Measurements from ENCODE around the gene DALRD3. TPM values are rescaled to one million over a fixed set of nuclear protein-coding genes. Genes with fewer than 3 reads are reported as not detected.

Gene DALRD3
- total RNA-seq, 2 donors from 2014 or later, result 67.6 to 72.6 TPM

- intact Hi-C loops (cut with DNase I), result no loop called here
- Histone ChIP-seq H3K27me3 (no peaks in the 10 kb centered on the region), H3K9me3 (no peaks in the 10 kb centered on the region), H3K4me1 (peaks cover 32% of the 10 kb centered on the region), H3K36me3 (replicated peaks in 1 of 2; ENCODE audit: insufficient read depth in 1 of 2, low read depth in 2 of 2) (no peaks in the 10 kb centered on the region), H3K27ac (peak within 1 kb of the TSS; percentile 74 to 95 (median 92)), H3K4me3 (peak within 1 kb of the TSS; percentile 62 to 65)
- 0% methylated on average over 25 to 56 of the region's 65 CpGs for WGBS, 2 donors
- TF ChIP-seq CTCF (IDR thresholded peaks at IDR 0.05), result peak in 6 of 7 experiments; percentile 16 to 66 (median 50)
- TF ChIP-seq POLR2A (IDR thresholded peaks at IDR 0.05), result peak; percentile 62 to 86 (median 85)
- ATAC-seq (peak; percentile 95), DNase-seq (peak; percentile 98 to 99 (median 99))
These were observed 11.2 kb downstream of the DALRD3 start, which contains the start of gene WDR6 for GRCh38 chr3:49007068-49007770. TSS of gene WDR6 (plus strand) at chr3:49007391. CDS start at chr3:49007432, 41 bp downstream.

- no peaks in the 10 kb centered on the region for H3K9me3 ChIP-seq
- ATAC-seq (peak; percentile 9), DNase-seq (peak; percentile 50 to 57 (median 53))
- peaks cover 26% of the 10 kb centered on the region for H3K4me1 ChIP-seq
- WGBS, 2 donors, result 2% methylated on average over 23 to 32 of the region's 32 CpGs
- TF ChIP-seq POLR2A (IDR thresholded peaks at IDR 0.05) (no peak), CTCF (IDR thresholded peaks at IDR 0.05) (no peak)
- H3K27ac ChIP-seq, result peak overlapping the region; percentile 74 to 95 (median 92)
- no peaks in the 10 kb centered on the region for H3K36me3 ChIP-seq (replicated peaks in 1 of 2; ENCODE audit: insufficient read depth in 1 of 2, low read depth in 2 of 2)
- intact Hi-C loops (cut with DNase I), result no loop called here
- H3K4me3 ChIP-seq, result peak overlapping the region; percentile 31 to 35
- no peaks in the 10 kb centered on the region for H3K27me3 ChIP-seq
These were observed 11.8 kb downstream of the DALRD3 start for GRCh38 chr3:49006408-49007067.

- peak in 1 of 4 donors; percentile 19 for DNase-seq
These were observed 12.4 kb downstream of the DALRD3 start for GRCh38 chr3:49005998-49006397.

GRCh38 chr3:49005303-49005680 lies 13.1 kb downstream of the DALRD3 start:
- Histone ChIP-seq H3K36me3 (replicated peaks in 1 of 2; ENCODE audit: insufficient read depth in 1 of 2, low read depth in 2 of 2) (no peaks in the 10 kb centered on the region), H3K4me3 (no peak overlapping the region), H3K27ac (no peak overlapping the region), H3K9me3 (no peaks in the 10 kb centered on the region), H3K4me1 (peaks cover 21% of the 10 kb centered on the region), H3K27me3 (no peaks in the 10 kb centered on the region)
- no peak for DNase-seq
- TF ChIP-seq POLR2A (IDR thresholded peaks at IDR 0.05) (no peak), CTCF (IDR thresholded peaks at IDR 0.05) (no peak)
- intact Hi-C loops (cut with DNase I), result no loop called here
- ATAC-seq, result no peak
- WGBS, 2 donors, result 94 to 96% methylated on average over 3 of the region's 3 CpGs

More at GRCh38 chr3:49005998-49006397, 12.4 kb downstream of the DALRD3 start:
- ATAC-seq, result no peak
- 90 to 100% methylated on average over 4 to 5 of the region's 5 CpGs for WGBS, 2 donors
- intact Hi-C loops (cut with DNase I), result no loop called here
- H3K36me3 ChIP-seq (replicated peaks in 1 of 2; ENCODE audit: insufficient read depth in 1 of 2, low read depth in 2 of 2), result no peaks in the 10 kb centered on the region
- peak overlapping the region in 3 of 4 donors; percentile 91 to 95 (median 93) for H3K27ac ChIP-seq
- H3K4me3 ChIP-seq, result no peak overlapping the region
- H3K27me3 ChIP-seq, result no peaks in the 10 kb centered on the region
- H3K4me1 ChIP-seq, result peaks cover 21% of the 10 kb centered on the region
- no peaks in the 10 kb centered on the region for H3K9me3 ChIP-seq
- no peak for TF ChIP-seq CTCF (IDR thresholded peaks at IDR 0.05)
- TF ChIP-seq POLR2A (IDR thresholded peaks at IDR 0.05), result no peak

Data from body of pancreas (tissue), 4 donors.